Measurements from ENCODE around the gene ZMAT5. TPM values are rescaled to one million over a fixed set of nuclear protein-coding genes. Genes with fewer than 3 reads are reported as not detected.

The ZMAT5 gene
- total RNA-seq, 1 experiment from 2014 or later: 16.0 TPM

- H3K9ac ChIP-seq (ENCODE audit: low read length): no peak overlapping the region
Measured at GRCh38 chr22:29750559-29751538, 16.0 kb downstream of the ZMAT5 start.

GRCh38 chr22:29750029-29750428 is 16.8 kb downstream of the ZMAT5 start:
- no peak for DNase-seq (ENCODE audit: low read depth, low spot score)
- Histone ChIP-seq H3K27ac (ENCODE audit: low read depth, low read length) (no peak overlapping the region), H3K36me3 (ENCODE audit: control insufficient read depth in 1 of 2, insufficient read depth in 2 of 2, low read length in 2 of 2) (no peaks in the 10 kb centered on the region; a peak in 1 of 4 replicates), H3K27me3 (ENCODE audit: insufficient read depth, low read length) (no peaks in the 10 kb centered on the region), H2AFZ (ENCODE audit: low read depth, low read length, poor library complexity, severe bottlenecking) (no peak overlapping the region), H3K9me3 (ENCODE audit: control insufficient read depth in 1 of 2, insufficient read depth in 1 of 2, low read depth in 1 of 2, low read length in 2 of 2) (no peaks in the 10 kb centered on the region), H4K20me1 (ENCODE audit: insufficient read depth) (no peaks in the 10 kb centered on the region), H3K4me2 (ENCODE audit: low read length) (no peak overlapping the region), H3K4me3 (replicated peaks in 1 of 2; ENCODE audit: low read depth in 1 of 2, low read length in 2 of 2) (no peak overlapping the region), H3K4me1 (ENCODE audit: control insufficient read depth in 1 of 2, insufficient read depth in 2 of 2, low read length in 2 of 2) (peaks cover 2 to 16% of the 10 kb centered on the region in 2 experiments; a peak in 2 of 4 replicates), H3K9me2 (ENCODE audit: insufficient read depth) (no peaks in the 10 kb centered on the region), H3K9ac (ENCODE audit: low read length) (no peak overlapping the region), H3K79me2 (ENCODE audit: insufficient read depth, low read length) (no peaks in the 10 kb centered on the region)
- TF ChIP-seq EGR1 (IDR thresholded peaks at IDR 0.05; ENCODE audit: low read depth): no peak
- no peak for TF ChIP-seq SP1 (IDR thresholded peaks at IDR 0.05; ENCODE audit: low read depth)
- no peak for TF ChIP-seq TCF7L2 (IDR thresholded peaks at IDR 0.05; ENCODE audit: borderline replicate concordance, extremely low read depth, insufficient read depth, insufficient read length)
- no peak for TF ChIP-seq MAX (IDR thresholded peaks at IDR 0.05)
- no peak for TF ChIP-seq ZFX (IDR thresholded peaks at IDR 0.05)
- TF ChIP-seq POLR2A (IDR thresholded peaks at IDR 0.05; ENCODE audit: borderline replicate concordance, extremely low read depth, insufficient read depth, insufficient read length): no peak
- no peak for TF ChIP-seq RAD21 (IDR thresholded peaks at IDR 0.05; ENCODE audit: low read depth)
- TF ChIP-seq SIN3A (IDR thresholded peaks at IDR 0.05; ENCODE audit: low read depth): no peak
- BruUV-seq (replicated peaks): no TSS peak
- ATAC-seq: no peak
- ChIA-PET CTCF (no interaction called here), RAD21 (ENCODE audit: low non-redundant PET in 1 of 2, low total read pairs in 2 of 2, uncharacterized antibody in 2 of 2, unreplicated experiment in 2 of 2) (no interaction called here), POLR2A (interaction anchor here (0.9 kb wide), 1 partner anchor 11 kb away, joined by 3 read pairs; no protein-coding TSS in a partner anchor)
- intact Hi-C loops (cut with micrococcal nuclease): no loop called here

More at GRCh38 chr22:29750559-29751538, 16.0 kb downstream of the ZMAT5 start:
- H3K27me3 ChIP-seq (ENCODE audit: insufficient read depth, low read length): no peaks in the 10 kb centered on the region
- H3K27ac ChIP-seq (ENCODE audit: low read depth, low read length): no peak overlapping the region
- no peak overlapping the region for H3K4me3 ChIP-seq (replicated peaks in 1 of 2; ENCODE audit: low read depth in 1 of 2, low read length in 2 of 2)
- RAD21 ChIA-PET (ENCODE audit: low non-redundant PET in 1 of 2, low total read pairs in 2 of 2, uncharacterized antibody in 2 of 2, unreplicated experiment in 2 of 2): no interaction called here
- POLR2A ChIA-PET: interaction anchor here (0.9 kb wide), 1 partner anchor 10 kb away, joined by 3 read pairs; no protein-coding TSS in a partner anchor
- H2AFZ ChIP-seq (ENCODE audit: low read depth, low read length, poor library complexity, severe bottlenecking): no peak overlapping the region
- peaks cover 2 to 16% of the 10 kb centered on the region in 2 experiments; a peak in 2 of 4 replicates for H3K4me1 ChIP-seq (ENCODE audit: control insufficient read depth in 1 of 2, insufficient read depth in 2 of 2, low read length in 2 of 2)
- TF ChIP-seq CEBPB (IDR thresholded peaks at IDR 0.05; ENCODE audit: low read depth) (no peak), ZFX (IDR thresholded peaks at IDR 0.05) (0 out of 2 replicates have a peak, but pooled peaks have one; percentile 17)
- DNase-seq (ENCODE audit: low read depth, low spot score) (no peak), ATAC-seq (0 out of 2 replicates have a peak, but pooled peaks have one; percentile 44)
- intact Hi-C loops (cut with micrococcal nuclease): no loop called here
- H4K20me1 ChIP-seq (ENCODE audit: insufficient read depth): no peaks in the 10 kb centered on the region
- no peaks in the 10 kb centered on the region for H3K9me3 ChIP-seq (ENCODE audit: control insufficient read depth in 1 of 2, insufficient read depth in 1 of 2, low read depth in 1 of 2, low read length in 2 of 2)
- H3K9me2 ChIP-seq (ENCODE audit: insufficient read depth): no peaks in the 10 kb centered on the region
- CTCF ChIA-PET: interaction anchor here (1.0 kb wide), 1 partner anchor 253 kb away, joined by 3 read pairs; no protein-coding TSS in a partner anchor
- H3K36me3 ChIP-seq (ENCODE audit: control insufficient read depth in 1 of 2, insufficient read depth in 2 of 2, low read length in 2 of 2): no peaks in the 10 kb centered on the region
- H3K79me2 ChIP-seq (ENCODE audit: insufficient read depth, low read length): no peaks in the 10 kb centered on the region
- H3K4me2 ChIP-seq (ENCODE audit: low read length): no peak overlapping the region
- BruUV-seq (replicated peaks): no TSS peak
